NCI-H446 treated with DMSO at 0.1 percent for 48 hours (cell line): ENCODE data around the gene TXNRD3.
"Not testable (repeated sequence)": the region's sequence is repeated elsewhere in the genome, so short reads cannot be mapped to it uniquely, and the experiment has no call there.

ENCODE experiments used
- DNase-seq: peaks from one replicate; lab custom pipeline; 2025; lab: John Stamatoyannopoulos, UW

TXNRD3 gene

DNA sequence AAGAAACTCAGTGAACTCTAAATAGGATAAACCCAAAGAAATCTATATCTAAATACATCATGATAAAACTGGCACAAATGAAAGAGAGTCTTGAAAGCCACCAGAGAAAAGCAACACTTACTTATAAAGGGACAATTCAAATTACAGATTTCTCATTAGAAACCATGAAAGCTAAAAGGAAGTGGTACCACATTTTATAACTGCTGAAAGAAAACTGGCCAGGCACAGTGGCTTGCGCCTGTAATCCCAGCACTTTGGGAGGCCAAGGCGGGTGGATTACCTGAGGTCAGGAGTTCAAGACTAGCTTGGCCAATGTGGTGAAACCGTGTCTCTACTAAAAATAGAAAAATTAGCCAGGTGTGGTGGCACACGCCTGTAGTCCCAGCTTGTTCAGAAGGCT, 59.4 kb downstream of the TXNRD3 start:
- DNase-seq: not testable (repeated sequence)

GRCh38 chr3:126591515-126591914, 63.4 kb downstream of the TXNRD3 start:
- not testable (repeated sequence) for DNase-seq

DNA sequence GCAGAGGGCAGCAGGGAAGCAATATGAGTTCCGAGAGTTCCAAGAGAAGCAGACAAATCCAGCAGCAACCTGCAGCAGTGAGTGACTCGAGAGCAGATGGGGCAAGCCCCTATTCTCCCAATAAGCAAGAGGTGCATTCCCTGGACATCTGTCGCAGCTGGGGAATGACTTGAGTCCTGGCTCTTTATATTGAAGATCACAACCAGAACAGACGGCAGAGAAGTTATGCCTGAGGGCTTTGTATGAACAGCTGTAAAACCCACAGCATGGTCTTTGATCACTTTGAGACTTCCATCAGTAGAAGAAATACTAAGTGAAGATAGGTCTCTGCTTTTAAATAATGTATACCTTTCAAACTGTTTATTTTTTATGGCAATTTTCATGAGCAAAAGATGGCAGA, 72.6 kb downstream of the TXNRD3 start:
- no peak for DNase-seq

- DNase-seq: no peak
These were observed 73.4 kb downstream of the TXNRD3 start for GRCh38 chr3:126581569-126581968.

GRCh38 chr3:126580746-126581145, 74.2 kb downstream of the TXNRD3 start:
- DNase-seq: no peak

DNA sequence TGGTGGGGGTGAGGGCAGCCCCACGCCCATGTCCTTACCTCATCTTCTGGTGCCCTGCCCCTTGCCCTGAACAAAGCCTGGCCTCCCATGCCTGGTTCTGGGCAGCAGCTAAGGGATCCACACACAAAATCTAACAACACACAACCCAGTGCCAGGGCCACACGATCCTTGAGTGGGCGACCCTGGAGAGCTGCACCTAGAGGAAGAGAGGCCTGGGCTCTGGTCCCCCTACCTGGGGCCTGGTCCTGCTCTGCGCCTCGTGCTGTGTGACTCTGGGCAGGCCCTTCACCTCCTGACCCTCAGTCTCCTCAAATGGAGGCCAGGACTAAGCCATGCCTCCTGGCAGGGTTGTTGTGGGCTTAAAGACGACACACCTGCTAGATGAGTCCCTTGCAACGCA, 76.2 kb downstream of the TXNRD3 start:
- no peak for DNase-seq

GRCh38 chr3:126577261-126577660, 77.7 kb downstream of the TXNRD3 start:
- no peak for DNase-seq

DNA sequence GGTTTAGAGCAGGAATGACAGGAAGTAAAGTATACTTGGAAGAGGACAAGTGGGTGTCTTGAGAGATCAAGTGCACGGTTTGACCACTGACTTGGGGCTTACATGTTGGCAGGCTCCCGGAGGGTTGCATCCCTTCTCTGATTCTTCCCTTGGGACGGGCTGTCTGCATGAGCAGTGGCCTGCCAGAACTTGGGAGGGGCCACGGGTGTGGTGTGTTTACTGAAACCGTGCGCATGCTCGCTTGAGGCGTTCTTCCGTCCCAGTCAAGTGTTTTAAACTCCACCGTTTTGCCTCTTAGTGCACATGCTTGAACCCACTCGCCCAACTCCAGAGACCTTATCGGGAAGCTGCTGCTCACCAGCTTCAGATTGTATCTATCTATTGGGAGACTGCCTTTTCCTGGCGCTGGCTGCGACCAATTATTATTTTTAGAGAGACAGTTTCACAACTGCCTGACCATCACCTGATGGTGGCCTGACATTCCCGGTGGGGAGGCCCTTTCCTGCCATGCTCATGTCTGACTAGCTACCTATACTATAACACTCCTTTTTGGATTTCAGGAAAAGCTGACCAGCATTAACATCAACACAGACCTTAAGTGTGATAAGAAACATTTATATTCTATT, 81.3 kb downstream of the TXNRD3 start:
- DNase-seq: no peak

- DNase-seq: no peak
These were observed 83.8 kb downstream of the TXNRD3 start for GRCh38 chr3:126571078-126571477.

- DNase-seq: no peak
These were observed 84.8 kb downstream of the TXNRD3 start for GRCh38 chr3:126570103-126570541.

DNA sequence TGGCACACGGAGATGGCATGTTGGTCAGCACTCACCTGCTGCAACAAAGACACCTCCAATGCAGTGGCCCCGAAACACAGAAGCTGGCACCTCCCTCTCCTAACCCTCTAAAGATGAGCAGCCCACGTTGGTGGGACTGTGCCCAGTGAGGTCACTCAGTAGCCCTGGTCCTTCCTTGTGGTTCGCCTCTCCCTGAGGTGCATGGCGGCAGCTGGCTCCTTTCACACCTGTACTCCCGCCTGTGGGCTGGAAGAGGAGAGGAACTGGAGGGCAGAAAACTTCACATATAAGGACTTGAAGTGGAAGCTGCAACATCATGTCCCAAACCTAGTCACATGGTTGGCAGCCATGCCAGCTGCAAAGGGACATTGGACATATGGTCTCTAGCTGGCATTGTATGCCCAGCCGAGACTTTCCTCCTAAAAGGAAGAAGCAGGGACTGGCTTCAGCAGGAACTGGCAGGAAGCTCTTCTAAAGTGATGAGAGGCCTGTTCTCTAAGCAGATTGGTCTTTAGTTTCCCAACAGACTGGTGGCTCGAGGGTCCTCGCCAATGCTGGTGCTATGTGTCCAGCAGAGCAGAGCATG, 85.4 kb downstream of the TXNRD3 start:
- DNase-seq: no peak

- DNase-seq: no peak
These were observed 86.1 kb downstream of the TXNRD3 start for GRCh38 chr3:126568776-126569342.

DNA sequence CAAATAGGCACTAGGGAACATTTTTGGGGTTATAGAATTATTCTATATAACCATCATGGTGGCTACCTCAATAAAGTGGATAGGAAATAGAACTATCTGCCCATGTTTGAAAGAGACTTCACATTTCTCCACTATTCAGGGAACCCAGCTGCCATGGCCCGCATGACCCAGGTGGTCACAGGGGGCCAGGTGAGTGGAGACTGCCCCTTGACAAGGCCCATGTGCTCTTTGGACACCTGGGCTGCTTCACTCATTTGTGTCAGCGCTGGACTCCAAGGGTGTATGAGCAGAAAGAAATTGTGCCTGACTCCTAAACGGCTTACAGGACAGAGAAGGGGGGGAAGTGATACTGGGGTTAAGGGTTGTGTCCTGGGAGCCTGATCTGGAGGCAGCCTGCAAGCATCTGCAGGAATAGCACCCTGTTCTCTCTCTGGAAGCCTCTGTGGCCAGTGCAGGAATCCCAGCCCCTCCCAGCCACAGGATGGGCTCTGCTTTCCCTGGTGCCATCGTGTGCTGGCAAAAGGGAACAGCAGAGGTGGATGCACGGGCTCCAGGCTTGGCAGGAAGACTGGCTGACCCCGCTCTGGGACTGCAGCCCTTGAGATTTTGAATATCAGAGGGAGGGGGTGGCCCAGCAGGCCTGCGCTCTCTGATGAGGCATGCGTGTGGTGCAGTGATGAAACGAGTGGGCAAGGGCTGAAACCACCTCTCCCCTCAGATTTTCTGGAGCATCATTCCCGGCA, 87.1 kb downstream of the TXNRD3 start:
- DNase-seq: no peak

DNA sequence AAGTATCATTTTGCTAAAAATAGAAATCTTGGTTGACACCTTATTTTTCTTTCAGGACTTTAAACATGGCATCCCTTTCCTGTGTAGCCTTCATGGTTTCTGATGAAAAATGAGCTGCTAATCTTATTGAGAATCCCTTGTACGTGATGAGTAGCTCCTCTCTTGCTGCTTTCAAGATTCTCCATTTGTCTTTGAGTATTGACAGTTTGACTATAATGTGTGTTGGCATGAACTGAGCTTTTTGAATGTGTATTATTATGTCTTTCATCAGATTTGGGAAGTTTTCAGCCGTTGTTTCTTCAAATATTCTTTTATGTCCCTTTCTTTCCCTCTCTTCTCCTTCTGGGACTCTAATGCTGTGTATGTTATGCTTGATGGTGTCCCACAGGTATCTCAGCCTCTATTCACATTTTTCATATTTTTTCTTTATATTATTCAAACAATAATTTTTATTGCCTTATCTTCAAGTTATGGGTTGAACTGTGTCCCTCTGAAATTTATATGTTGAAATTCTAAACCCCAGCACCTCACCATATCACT, 92.1 kb downstream of the TXNRD3 start:
- no peak for DNase-seq

DNA sequence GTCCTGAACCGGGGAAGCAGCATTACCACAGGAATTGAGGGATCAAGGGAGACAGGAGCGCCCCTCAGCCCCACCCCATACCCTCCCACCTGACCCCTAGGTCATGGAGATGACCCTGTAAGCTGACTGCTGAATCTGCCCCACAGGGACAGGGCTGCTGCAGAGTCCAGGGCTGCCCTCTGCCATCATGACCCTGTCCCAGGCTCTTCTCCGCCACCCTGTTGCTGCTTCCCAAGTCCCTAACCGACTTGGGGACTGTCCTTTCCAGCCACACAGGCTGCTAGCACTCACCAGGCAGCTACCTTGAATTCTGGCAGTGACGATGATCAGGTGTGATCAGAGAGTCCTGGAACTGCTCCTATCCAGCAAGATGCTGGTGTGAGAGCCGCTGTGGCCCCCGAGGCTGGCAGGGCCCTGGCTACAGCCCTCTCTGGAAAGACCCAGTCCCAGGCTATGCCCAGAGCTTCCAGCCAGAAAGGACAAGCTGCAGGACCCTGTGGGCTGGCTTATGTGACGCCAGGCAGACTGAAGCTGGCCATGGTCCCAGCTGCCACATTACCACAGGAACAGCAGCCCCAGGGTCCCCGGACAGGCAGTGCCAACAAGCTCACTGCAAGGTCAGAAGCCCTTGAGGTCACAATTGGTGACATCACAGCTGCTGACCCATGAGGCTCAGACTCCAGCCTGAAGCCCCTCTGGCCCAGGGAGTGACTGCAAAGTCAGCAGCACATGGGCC, 96.4 kb downstream of the TXNRD3 start, which contains the start of gene C3orf22:
Gene C3orf22, minus strand, starts transcription at position 597 of the 736 bp plus-strand sequence. CDS start 5,542 bp downstream, outside the sequence.
- DNase-seq: no peak

DNA sequence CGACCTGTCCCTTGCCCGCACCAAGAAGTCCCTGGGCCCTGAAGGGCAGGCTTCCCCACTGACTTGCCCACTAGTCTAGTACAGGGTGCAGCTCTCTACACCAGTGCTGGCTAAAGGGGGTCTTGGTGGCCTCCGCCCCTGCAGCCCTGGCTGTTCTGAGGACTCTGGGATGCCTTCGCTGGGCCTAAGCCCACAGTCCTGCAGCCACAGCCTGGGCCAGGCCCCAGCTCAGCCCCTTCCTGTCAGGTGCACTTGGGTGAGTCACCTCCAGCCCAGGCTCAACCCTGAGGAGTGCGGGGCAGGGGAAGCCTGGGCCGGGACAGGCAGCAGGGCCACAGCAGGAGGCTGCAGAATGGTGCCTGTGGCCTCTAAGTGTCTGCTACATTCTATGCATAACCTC, 97.2 kb downstream of the TXNRD3 start:
- DNase-seq: no peak

GRCh38 chr3:126557415-126557745, 97.5 kb downstream of the TXNRD3 start:
- no peak for DNase-seq
